Common myeloid progenitor, CD34-positive (primary cell): ENCODE results near the gene BTBD9.

Experiments
- CTCF ChIA-PET: fragments of 350-600 bp; sonication (Branson Sonifier 250); formaldehyde crosslinking; loops from one replicate; lab custom pipeline; 2021; ENCODE audit warnings: antibody characterized with exemption; lab: Charles Lee
- POLR2A ChIA-PET: fragments of 350-600 bp; sonication (Branson Sonifier 250); formaldehyde crosslinking; loops from one replicate; lab custom pipeline; 2021; ENCODE audit warnings: antibody characterized with exemption; lab: Charles Lee
- DNase-seq, 3 donors: peaks; one replicate each; pipeline versions ENCODE4 v3.0.0 to v3.0.0-alpha.2; 2013
- H3K27ac ChIP-seq, 2 experiments: 1 replicate in 1 of 2; 2 replicates in 1 of 2; pipeline ENCODE4 v1.7.0; 2013; ENCODE audit warnings: inconsistent platforms in 2 of 2, low read length in 2 of 2, mild to moderate bottlenecking in 2 of 2, low read depth in 1 of 2, moderate library complexity in 1 of 2; ENCODE audit not compliant: severe bottlenecking in 2 of 2, insufficient read depth in 1 of 2, poor library complexity in 1 of 2
- H3K27me3 ChIP-seq, 5 experiments: replicated peaks in 2 of 5; 1 replicate in 3 of 5; 2 replicates in 2 of 5; pipeline versions ENCODE4 v1.6.1 to v1.7.0; 2013; ENCODE audit warnings: low read length in 4 of 5, mild to moderate bottlenecking in 2 of 5, moderate library complexity in 2 of 5, inconsistent platforms in 1 of 5; ENCODE audit not compliant: insufficient read depth in 5 of 5, control insufficient read depth in 4 of 5
- H3K36me3 ChIP-seq, 4 experiments: 1 replicate in 2 of 4; 2 replicates in 2 of 4; pipeline versions ENCODE4 v1.6.1 to v1.7.0; 2013; ENCODE audit warnings: low read length in 3 of 4, control low read depth in 1 of 4, mild to moderate bottlenecking in 1 of 4; ENCODE audit not compliant: control insufficient read depth in 4 of 4, insufficient read depth in 4 of 4
- H3K4me1 ChIP-seq, 4 experiments: 1 replicate in 3 of 4; 2 replicates in 1 of 4; pipeline versions ENCODE4 v1.6.1 to v1.7.1; 2013; ENCODE audit warnings: low read length in 3 of 4, mild to moderate bottlenecking in 3 of 4, control low read depth in 1 of 4, inconsistent platforms in 1 of 4, moderate library complexity in 1 of 4; ENCODE audit not compliant: control insufficient read depth in 4 of 4, insufficient read depth in 4 of 4; ENCODE audit errors: control extremely low read depth in 1 of 4
- H3K4me3 ChIP-seq, 7 experiments: 1 replicate in 4 of 7; 2 replicates in 3 of 7; pipeline versions ENCODE4 v1.5.1 to v1.7.0; 2013; ENCODE audit warnings: mild to moderate bottlenecking in 7 of 7, low read length in 6 of 7, moderate library complexity in 6 of 7, inconsistent platforms in 2 of 7, low read depth in 2 of 7, control low read depth in 1 of 7; ENCODE audit not compliant: insufficient read depth in 4 of 7, control insufficient read depth in 1 of 7; ENCODE audit errors: extremely low read depth in 1 of 7
- H3K9me3 ChIP-seq, 5 experiments: 1 replicate in 4 of 5; 2 replicates in 1 of 5; pipeline versions ENCODE4 v1.6.1 to v1.7.1; 2013; ENCODE audit warnings: low read length in 4 of 5, mild to moderate bottlenecking in 2 of 5, inconsistent platforms in 1 of 5, low read depth in 1 of 5, moderate library complexity in 1 of 5; ENCODE audit not compliant: control insufficient read depth in 4 of 5, insufficient read depth in 2 of 5; ENCODE audit errors: control extremely low read depth in 1 of 5
- WGBS: methylation state at CpG from one replicate; pipeline ENCODE4 v1.1.5; 2013; ENCODE audit not compliant: insufficient coverage; 5-methylcytosine and 5-hydroxymethylcytosine counted together

The BTBD9 gene

GRCh38 chr6:38176797-38177751 lies 462.7 kb downstream of the BTBD9 start:
- WGBS: 98% methylated on average over 31 of the region's 32 CpGs
- H3K9me3 ChIP-seq: no peaks in the 10 kb centered on the region
- POLR2A ChIA-PET: no interaction called here
- CTCF ChIA-PET: no interaction called here
- H3K27ac ChIP-seq: no peak overlapping the region
- peaks cover 2 to 8% (median 4%) of the 10 kb centered on the region in 4 experiments for H3K36me3 ChIP-seq
- H3K4me3 ChIP-seq: no peak overlapping the region
- no peak for DNase-seq
- no peaks in the 10 kb centered on the region for H3K27me3 ChIP-seq
- no peaks in the 10 kb centered on the region for H3K4me1 ChIP-seq

- POLR2A ChIA-PET: interaction anchor here (1.1 kb wide), 1 partner anchor 26 kb away, joined by 3 read pairs; no protein-coding TSS in a partner anchor
- WGBS: 95% methylated on average over 9 of the region's 11 CpGs
- H3K36me3 ChIP-seq: peaks cover 2 to 8% (median 4%) of the 10 kb centered on the region in 4 experiments
- H3K27ac ChIP-seq: no peak overlapping the region
- H3K4me3 ChIP-seq: no peak overlapping the region
- CTCF ChIA-PET: no interaction called here
- DNase-seq: no peak
- H3K9me3 ChIP-seq: no peaks in the 10 kb centered on the region
- H3K4me1 ChIP-seq: no peaks in the 10 kb centered on the region
- H3K27me3 ChIP-seq: no peaks in the 10 kb centered on the region
These were observed 463.9 kb downstream of the BTBD9 start for GRCh38 chr6:38175786-38176185.

GRCh38 chr6:38174806-38175495 lies 464.8 kb downstream of the BTBD9 start:
- H3K4me3 ChIP-seq: no peak overlapping the region
- CTCF ChIA-PET: no interaction called here
- WGBS: 97% methylated on average over 21 of the region's 22 CpGs

GRCh38 chr6:38174315-38174714 lies 465.4 kb downstream of the BTBD9 start:
- Histone ChIP-seq H3K36me3 (peaks cover 2 to 8% (median 4%) of the 10 kb centered on the region in 4 experiments), H3K4me3 (no peak overlapping the region), H3K9me3 (no peaks in the 10 kb centered on the region), H3K4me1 (no peaks in the 10 kb centered on the region), H3K27me3 (no peaks in the 10 kb centered on the region), H3K27ac (no peak overlapping the region)
- WGBS: no CpG with 5 or more reads among the region's 8 CpGs
- ChIA-PET CTCF (no interaction called here), POLR2A (no interaction called here)
- no peak for DNase-seq

More at GRCh38 chr6:38174806-38175495, 464.8 kb downstream of the BTBD9 start:
- DNase-seq: no peak
- H3K9me3 ChIP-seq: no peaks in the 10 kb centered on the region
- POLR2A ChIA-PET: interaction anchor here (1.1 kb wide), 1 partner anchor 25 kb away, joined by 3 read pairs; no protein-coding TSS in a partner anchor
- H3K36me3 ChIP-seq: peaks cover 2 to 8% (median 4%) of the 10 kb centered on the region in 4 experiments
- no peaks in the 10 kb centered on the region for H3K27me3 ChIP-seq
- no peaks in the 10 kb centered on the region for H3K4me1 ChIP-seq
- H3K27ac ChIP-seq: no peak overlapping the region

- ChIA-PET CTCF (no interaction called here), POLR2A (no interaction called here)
- H3K36me3 ChIP-seq: peaks cover 2 to 8% (median 4%) of the 10 kb centered on the region in 4 experiments
- H3K27me3 ChIP-seq: no peaks in the 10 kb centered on the region
- 96% methylated on average over 11 of the region's 11 CpGs for WGBS
- no peak overlapping the region for H3K4me3 ChIP-seq
- no peaks in the 10 kb centered on the region for H3K9me3 ChIP-seq
- H3K27ac ChIP-seq: no peak overlapping the region
- DNase-seq: no peak
- H3K4me1 ChIP-seq: no peaks in the 10 kb centered on the region
These were observed 465.8 kb downstream of the BTBD9 start for GRCh38 chr6:38173909-38174308.

GRCh38 chr6:38172739-38173410 lies 466.9 kb downstream of the BTBD9 start:
- Histone ChIP-seq H3K27me3 (no peaks in the 10 kb centered on the region), H3K4me1 (no peaks in the 10 kb centered on the region), H3K4me3 (no peak overlapping the region), H3K27ac (no peak overlapping the region), H3K36me3 (peaks cover 2 to 8% (median 4%) of the 10 kb centered on the region in 4 experiments), H3K9me3 (no peaks in the 10 kb centered on the region)
- CTCF ChIA-PET: no interaction called here
- DNase-seq: no peak
- POLR2A ChIA-PET: no interaction called here
- 90% methylated on average over 15 of the region's 15 CpGs for WGBS
